GM21723 (cell line): ENCODE data around the gene NAPB.
"Not testable (repeated sequence)": the region's sequence is repeated elsewhere in the genome, so short reads cannot be mapped to it uniquely, and the experiment has no call there.

ENCODE experiments used
- ATAC-seq: cut with Tn5 transposase; IDR thresholded peaks from one replicate; pipeline ENCODE4 v1.9.1; 2021; ENCODE audit warnings: mild to moderate bottlenecking, moderate library complexity; ENCODE audit not compliant: unreplicated experiment

NAPB gene

GRCh38 chr20:23420943-23421931 is at the start of gene NAPB:
NAPB (minus strand) TSS chr20:23421488; CDS start chr20:23421402, 86 bp downstream.
- peak; percentile 95 for ATAC-seq

DNA sequence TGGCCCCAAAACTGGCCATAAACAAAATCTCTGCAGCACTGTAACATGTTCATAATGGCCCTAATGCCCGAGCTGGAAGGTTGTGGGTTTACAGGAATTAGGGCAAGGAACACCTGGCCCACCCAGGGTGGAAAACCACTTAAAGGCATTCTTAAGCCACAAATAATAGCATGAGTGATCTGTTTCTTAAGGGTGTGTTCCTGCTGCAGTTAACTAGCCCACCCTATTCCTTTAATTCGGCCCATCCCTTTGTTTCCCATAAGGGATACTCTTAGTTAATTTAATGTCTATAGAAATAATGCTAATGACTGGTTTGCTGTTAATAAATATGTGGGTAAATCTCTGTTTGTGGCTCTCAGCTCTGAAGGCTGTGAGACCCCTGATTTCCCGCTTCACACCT is 45.7 kb upstream of the NAPB start:
- ATAC-seq = not testable (repeated sequence)

DNA sequence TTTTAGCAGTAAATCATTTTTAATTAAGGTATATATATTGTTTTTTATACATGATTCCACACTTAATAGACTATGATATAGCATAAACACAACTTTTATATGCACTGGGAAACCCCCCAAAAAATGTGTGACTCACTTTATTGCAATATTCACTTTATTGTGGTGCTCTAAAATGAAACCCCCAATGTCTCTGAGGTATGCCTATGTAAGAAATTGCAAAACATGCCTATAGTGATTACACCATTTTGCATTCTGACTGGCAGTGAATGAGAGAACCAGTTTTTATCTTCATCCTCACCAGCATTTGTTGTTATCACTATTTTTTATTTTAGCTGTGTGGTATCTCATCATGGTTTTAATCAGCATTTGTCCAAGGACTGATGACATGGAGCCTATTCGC is 39.9 kb upstream of the NAPB start:
- no peak for ATAC-seq

- no peak for ATAC-seq
Observed at GRCh38 chr20:23459461-23460150, 38.3 kb upstream of the NAPB start.

DNA sequence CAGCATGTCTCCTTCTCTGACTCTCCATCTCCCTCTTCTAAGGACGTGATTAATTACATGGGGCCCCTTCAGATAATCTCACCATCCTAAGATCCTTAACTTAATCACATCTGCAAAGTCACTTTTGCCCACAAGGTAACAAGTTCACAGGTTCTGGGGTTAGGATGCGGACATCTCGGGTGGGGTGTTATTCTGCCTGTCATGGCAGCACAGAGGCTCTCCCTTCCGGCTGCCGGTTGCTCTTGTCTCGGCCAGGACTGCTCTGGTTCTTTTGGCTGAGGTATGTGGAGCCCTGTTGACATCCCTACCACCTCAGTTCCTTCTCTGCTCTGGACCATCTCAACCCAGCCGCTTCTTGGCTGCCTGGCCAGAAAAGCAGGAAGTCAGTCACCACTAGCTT is 35.6 kb upstream of the NAPB start:
- no peak for ATAC-seq

DNA sequence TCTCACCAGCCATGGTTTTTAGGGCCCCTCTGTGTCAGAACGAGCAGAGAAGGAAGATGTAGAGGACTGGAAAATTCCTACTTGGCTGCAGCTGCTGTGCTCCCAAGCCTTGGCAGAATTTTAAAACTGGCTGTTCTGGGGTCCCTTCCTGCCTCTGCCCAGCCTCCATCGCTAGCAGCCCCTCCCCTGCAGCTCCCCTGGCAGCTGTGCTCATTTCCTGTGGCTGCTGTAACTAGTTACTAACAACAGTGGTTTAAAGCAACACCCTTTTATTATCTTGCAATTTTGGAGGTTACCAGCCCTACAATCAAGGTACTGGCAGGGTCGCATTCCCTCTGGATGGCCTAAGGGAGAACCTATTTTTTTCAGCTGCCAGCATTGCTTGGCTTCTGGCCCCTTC is 35.1 kb upstream of the NAPB start:
- ATAC-seq = no peak

DNA sequence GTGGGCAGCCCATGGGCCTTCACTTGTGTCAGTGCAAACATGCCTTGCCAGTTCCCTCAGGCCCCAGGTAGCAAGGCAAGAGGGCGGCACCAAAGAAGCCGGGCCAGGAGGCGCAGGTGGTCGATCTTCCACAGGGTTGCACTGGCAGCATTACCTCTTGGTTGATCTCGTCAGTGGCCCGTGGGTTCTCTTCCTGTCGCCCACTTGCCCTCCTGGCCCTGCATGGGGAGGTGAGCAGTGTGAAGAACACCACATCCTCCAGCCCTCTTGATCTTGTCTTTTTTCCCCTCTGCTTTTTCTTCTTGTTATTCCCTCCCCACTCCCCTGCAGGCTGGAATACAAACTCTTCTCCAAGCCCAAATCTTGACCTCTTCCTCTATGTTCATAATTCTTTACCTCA is 34.4 kb upstream of the NAPB start:
- no peak for ATAC-seq

DNA sequence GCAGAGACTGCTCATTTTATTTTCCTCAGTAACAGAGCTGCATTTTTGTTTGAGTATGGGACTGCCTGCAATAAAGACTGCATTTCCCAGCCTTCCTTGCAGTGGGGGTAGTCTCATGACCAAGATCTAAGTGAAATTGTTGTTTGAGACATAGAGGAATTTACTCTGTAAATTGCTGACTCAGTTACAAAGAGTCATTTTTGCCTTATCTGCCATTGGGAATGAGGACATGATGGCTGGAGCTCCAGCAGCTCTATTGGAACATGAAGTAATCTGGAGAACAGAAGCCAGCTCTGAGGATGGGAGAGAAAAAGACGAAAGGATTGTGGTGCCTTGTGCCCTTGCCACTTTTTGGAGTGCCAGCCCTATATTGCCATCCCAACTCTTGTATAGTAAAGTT is 33.5 kb upstream of the NAPB start:
- no peak for ATAC-seq

GRCh38 chr20:23453549-23454543 is 32.6 kb upstream of the NAPB start:
- ATAC-seq = no peak

GRCh38 chr20:23452776-23453175 is 31.5 kb upstream of the NAPB start, which contains the start of gene CST11:
CST11 (minus strand) TSS chr20:23452876; CDS start chr20:23452811, 65 bp downstream.
- no peak for ATAC-seq

DNA sequence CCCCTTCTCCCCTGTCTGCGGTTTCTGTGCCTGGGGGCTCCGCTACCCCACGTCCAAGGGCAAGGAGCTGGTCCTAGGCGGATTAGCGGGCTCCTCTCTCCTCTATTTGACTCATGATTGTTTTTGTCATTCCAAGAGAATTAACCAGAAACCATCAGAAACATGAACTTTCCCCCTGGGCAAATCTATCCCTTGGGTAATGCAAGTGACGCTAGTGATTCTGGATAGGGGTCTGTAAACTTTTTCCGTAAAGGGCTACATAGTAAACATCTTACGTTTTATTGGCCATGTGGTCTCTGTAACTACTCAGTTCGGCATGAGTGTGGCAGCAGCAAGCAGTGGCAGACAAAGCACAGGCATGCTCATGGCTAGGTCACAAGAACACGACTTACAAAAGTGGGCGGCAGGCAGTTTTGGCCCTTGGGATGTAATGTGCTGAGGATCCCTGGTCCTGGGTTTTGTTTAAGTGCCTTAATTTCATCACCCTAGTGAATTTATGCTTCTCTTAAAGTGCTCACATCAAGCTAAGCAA is 30.7 kb upstream of the NAPB start:
- ATAC-seq = no peak

DNA sequence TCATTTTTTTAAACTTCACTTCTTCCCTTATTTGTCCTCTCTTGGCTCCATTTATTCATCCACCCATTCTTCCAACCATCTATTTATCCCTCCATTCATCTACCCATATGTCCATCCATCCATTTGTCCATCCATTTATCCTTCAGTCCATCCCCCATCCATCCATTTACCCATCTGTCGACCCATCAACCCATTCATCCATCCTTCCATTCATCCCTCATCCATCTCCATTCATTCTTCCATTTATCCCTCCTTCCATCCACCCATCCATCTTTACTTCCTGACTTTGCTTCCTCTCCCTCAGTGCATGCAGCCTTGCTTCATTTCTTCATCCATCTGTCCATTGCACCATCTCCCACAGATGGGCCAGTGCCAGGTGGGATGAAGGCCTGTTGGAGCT is 29.6 kb upstream of the NAPB start:
- ATAC-seq = no peak

DNA sequence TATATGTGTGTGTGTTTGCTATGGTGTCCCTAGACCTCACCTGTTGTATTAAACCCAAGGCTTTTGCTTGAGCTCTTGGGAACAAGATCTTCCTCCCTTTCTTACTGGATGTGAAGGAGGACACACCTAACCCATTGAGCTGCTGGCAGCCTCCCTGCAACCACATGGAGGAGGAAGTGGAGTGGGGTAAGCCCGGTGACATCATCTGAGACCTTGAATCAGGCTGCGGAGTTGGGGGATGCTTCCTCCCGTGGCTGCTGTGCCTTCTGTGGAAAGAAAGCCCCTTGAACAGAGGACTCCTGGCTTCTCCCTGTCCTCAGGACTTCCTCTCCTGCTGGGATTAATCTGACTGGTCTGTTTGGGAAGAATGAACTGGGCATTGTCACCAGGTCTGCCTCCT is 28.1 kb upstream of the NAPB start:
- ATAC-seq = no peak

DNA sequence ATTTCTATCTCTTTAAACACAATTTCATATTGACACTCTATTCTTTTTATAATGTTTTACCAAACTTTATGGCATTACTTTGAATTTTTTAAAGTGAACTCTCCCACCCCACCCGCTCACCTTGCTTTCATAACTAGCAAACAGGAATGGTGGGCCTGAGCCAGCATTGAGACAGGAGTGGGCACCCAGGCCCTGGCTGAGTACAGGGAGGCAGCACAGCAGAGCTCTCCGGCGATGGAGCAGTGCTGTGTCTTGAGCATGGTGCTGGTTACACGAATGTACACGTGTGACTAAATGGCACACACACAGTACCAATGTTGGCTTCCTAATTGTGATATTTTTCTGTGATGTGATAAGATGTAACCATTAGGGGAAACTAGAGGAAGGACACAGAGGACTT is 26.9 kb upstream of the NAPB start:
- no peak for ATAC-seq

GRCh38 chr20:23446505-23446904 is 25.2 kb upstream of the NAPB start:
- ATAC-seq = peak; percentile 68

DNA sequence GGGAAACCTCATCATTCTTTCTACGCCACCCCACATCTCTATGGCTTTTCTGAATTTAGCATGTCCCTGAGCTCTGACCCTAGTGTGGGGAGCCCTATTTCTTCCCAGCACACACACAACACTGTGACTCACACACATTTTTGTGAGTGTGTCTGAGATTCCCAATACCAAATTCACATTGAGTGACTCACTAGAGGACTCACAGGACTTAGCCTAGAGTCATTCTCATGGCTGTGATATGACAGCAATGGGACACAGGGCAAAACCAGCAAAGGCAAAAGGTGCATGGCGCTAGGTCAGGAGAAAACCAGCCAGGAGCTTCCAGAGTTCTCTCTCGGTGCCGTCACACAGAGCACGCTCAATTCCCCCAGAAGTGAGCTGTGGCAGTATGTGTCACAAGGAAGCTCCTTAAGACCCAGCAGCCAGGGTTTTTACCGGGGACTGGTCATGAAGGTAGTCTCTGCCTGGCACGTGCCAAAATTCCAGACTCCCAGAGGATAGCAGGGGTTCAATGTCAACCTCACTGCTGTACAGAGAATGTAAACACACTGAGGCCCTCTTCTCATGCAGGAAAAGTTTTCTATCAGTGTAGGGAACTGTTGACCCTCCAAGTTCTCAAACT is 24.4 kb upstream of the NAPB start:
- no peak for ATAC-seq

DNA sequence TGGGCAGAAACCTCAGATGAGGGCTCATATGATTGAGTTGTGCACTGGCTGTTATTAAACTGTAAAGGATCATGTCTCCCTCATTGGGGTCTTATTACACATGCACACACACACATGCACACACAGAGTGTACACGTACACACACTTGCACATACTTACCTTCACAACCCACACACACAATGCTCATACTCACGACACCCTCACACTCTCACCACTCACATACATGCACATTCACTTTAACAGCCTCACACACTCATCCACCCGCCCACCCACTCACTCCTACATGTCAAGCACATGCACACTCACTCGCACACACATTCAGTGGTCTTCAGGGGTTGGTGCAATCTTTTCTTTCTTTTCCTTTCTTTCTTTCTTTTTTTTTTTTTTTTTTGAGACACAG is 23.6 kb upstream of the NAPB start:
- no peak for ATAC-seq

GRCh38 chr20:23442436-23442835 is 21.1 kb upstream of the NAPB start:
- ATAC-seq = no peak

DNA sequence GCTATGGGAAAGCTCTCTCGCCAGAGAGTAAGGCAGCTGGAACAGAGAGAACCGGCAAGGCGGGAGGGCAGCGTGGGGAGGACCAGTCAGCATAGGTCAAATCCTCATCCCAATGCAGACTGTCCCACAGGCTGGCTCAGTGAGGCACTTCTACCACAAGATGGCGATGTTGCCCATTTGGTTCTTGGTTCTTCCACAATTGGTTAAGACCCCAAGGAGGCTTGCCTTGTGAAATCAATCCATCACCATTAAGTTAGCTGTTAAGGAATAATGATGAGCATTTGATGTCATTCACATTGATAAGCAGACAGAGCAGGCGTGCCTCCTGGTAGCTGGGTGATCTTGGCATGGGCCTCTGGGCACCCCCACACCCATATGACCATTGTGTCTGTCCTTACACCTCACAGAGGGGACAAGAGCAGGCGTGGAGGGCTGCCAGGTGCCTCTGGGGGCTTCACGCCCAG is 20.6 kb upstream of the NAPB start:
- peak; percentile 82 for ATAC-seq

DNA sequence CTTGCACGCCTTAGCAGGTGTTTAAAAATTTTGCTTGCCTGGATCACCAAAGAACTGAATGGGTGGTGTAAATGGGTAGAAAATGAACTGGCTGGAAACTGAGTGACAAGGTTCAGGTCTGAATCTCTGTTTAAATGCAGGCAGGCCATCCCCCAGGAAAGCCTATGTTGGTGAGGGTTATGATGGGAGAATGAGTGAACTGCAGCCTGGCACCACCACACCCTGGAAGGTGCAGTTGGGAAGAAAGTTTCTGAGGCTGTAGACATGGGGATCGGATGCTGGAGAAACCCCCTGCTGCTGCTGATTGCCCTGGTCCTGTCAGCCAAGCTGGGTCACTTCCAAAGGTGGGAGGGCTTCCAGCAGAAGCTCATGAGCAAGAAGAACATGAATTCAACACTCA is 18.7 kb upstream of the NAPB start:
- ATAC-seq = no peak
